ENCODE measurements around the gene FOXC2. TPM values are rescaled to one million over a fixed set of nuclear protein-coding genes. Genes with fewer than 3 reads are reported as not detected.

Gene FOXC2
- total RNA-seq, 1 experiment from 2014 or later: 14.9 TPM

DNA sequence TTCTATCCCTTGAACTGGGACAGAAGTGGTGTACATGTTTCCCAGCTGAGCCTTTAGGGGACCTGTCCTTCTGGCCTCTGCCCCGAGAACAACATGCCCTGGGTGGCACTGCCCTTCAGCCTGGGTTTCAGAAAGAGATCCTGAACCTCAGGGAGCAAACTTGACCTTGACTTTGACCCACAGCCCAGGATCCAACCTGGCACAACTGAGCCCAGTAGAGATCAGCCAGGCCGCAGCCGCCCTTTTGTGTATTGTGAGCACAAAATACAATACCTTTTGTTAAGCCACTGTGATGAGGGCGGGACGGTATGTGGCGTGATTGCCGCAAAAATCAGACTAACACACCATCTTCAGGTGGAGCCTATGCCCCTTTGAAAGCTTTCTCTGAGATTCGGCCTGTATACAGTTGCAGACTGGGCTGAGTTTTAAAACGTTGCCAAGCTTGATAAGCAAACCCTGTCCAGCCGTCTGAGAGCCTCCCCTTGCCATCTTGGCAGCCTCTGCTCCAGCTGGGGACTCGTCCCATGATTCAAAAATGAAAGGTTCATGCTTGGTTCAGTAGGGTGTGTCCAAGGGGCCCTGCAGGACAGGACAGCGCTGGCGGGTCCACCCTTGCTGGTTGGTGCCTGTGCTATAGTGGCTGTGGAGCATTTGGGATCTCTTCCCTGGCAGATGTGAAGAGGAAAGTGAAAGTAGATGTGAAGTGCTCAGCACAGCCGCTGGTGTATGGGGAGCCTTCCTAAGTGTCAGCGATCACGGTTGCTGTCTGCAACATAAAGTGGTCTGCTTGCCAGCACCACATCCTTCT, 52.0 kb downstream of the FOXC2 start:
- intact Hi-C loops (cut with micrococcal nuclease; ENCODE audit: unreplicated experiment): no loop called here
- H3K4me1 ChIP-seq (ENCODE audit: control insufficient read depth, insufficient read depth, low read length): peaks cover 6% of the 10 kb centered on the region
- ChIA-PET POLR2A (no interaction called here), CTCF (interaction anchor here (0.9 kb wide), 1 partner anchor 547 kb away, joined by 3 read pairs; no protein-coding TSS in a partner anchor)
- peak; percentile 79 for ATAC-seq
- no peak for DNase-seq (ENCODE audit: low read depth, low spot score)
- no peaks in the 10 kb centered on the region for H3K27me3 ChIP-seq (ENCODE audit: control insufficient read depth, insufficient read depth, low read length)
- in situ Hi-C loops (cut with HindIII; ENCODE audit: low pct_unique_long_range_greater_than_20kb, low sequenced_read_pairs): no loop called here
- H3K9me3 ChIP-seq (ENCODE audit: control insufficient read depth, insufficient read depth, low read depth, low read length): no peaks in the 10 kb centered on the region
- TF ChIP-seq, protein P1, sequence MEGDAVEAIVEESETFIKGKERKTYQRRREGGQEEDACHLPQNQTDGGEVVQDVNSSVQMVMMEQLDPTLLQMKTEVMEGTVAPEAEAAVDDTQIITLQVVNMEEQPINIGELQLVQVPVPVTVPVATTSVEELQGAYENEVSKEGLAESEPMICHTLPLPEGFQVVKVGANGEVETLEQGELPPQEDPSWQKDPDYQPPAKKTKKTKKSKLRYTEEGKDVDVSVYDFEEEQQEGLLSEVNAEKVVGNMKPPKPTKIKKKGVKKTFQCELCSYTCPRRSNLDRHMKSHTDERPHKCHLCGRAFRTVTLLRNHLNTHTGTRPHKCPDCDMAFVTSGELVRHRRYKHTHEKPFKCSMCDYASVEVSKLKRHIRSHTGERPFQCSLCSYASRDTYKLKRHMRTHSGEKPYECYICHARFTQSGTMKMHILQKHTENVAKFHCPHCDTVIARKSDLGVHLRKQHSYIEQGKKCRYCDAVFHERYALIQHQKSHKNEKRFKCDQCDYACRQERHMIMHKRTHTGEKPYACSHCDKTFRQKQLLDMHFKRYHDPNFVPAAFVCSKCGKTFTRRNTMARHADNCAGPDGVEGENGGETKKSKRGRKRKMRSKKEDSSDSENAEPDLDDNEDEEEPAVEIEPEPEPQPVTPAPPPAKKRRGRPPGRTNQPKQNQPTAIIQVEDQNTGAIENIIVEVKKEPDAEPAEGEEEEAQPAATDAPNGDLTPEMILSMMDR (IDR thresholded peaks at IDR 0.05): no peak
- TF ChIP-seq TCF7L2 (IDR thresholded peaks at IDR 0.05; ENCODE audit: low read depth, low read length) (no peak), SIN3A (IDR thresholded peaks at IDR 0.05; ENCODE audit: borderline replicate concordance, insufficient read depth, low read depth, low read length) (no peak), POLR2AphosphoS5 (IDR thresholded peaks at IDR 0.05; ENCODE audit: low read depth, low read length) (no peak)
- TF ChIP-seq, protein P2, sequence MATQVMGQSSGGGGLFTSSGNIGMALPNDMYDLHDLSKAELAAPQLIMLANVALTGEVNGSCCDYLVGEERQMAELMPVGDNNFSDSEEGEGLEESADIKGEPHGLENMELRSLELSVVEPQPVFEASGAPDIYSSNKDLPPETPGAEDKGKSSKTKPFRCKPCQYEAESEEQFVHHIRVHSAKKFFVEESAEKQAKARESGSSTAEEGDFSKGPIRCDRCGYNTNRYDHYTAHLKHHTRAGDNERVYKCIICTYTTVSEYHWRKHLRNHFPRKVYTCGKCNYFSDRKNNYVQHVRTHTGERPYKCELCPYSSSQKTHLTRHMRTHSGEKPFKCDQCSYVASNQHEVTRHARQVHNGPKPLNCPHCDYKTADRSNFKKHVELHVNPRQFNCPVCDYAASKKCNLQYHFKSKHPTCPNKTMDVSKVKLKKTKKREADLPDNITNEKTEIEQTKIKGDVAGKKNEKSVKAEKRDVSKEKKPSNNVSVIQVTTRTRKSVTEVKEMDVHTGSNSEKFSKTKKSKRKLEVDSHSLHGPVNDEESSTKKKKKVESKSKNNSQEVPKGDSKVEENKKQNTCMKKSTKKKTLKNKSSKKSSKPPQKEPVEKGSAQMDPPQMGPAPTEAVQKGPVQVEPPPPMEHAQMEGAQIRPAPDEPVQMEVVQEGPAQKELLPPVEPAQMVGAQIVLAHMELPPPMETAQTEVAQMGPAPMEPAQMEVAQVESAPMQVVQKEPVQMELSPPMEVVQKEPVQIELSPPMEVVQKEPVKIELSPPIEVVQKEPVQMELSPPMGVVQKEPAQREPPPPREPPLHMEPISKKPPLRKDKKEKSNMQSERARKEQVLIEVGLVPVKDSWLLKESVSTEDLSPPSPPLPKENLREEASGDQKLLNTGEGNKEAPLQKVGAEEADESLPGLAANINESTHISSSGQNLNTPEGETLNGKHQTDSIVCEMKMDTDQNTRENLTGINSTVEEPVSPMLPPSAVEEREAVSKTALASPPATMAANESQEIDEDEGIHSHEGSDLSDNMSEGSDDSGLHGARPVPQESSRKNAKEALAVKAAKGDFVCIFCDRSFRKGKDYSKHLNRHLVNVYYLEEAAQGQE (IDR thresholded peaks at IDR 0.05; ENCODE audit: insufficient read depth in 1 of 2, low read depth in 2 of 2, low read length in 1 of 2): no peak
- H3K4me3 ChIP-seq (ENCODE audit: low read depth in 2 of 2, low read length in 2 of 2): peak overlapping the region; percentile 53 to 67
- H3K36me3 ChIP-seq (ENCODE audit: control insufficient read depth, insufficient read depth, low read length): no peaks in the 10 kb centered on the region
- peak overlapping the region; percentile 68 for H3K27ac ChIP-seq (ENCODE audit: low read length)
- no TSS peak for BruUV-seq (replicated peaks)

Other genes with a start within 250 kb of the FOXC2 start
- gene FOXF1, start 56.3 kb upstream of the FOXC2 start, total RNA-seq (2021; ENCODE audit: unreplicated experiment): 0.10 TPM
- gene MTHFSD, start 11.6 kb upstream of the FOXC2 start, total RNA-seq (2021; ENCODE audit: unreplicated experiment): 16.5 TPM
- 9.3 TPM for gene FOXL1, start 11.7 kb downstream of the FOXC2 start, total RNA-seq (2021; ENCODE audit: unreplicated experiment)

Measured in Panc1 (cell line).